Mesothelial cell of epicardium (in vitro differentiated cells): ENCODE results near the gene PTGDR2. TPM values are rescaled to one million over a fixed set of nuclear protein-coding genes. Genes with fewer than 3 reads are reported as not detected.
A peak's percentile ranks its signal among the peaks of the same experiment; 100 is the strongest.
"Not testable (repeated sequence)": the region's sequence is repeated elsewhere in the genome, so short reads cannot be mapped to it uniquely, and the experiment has no call there.

ENCODE experiments used
- DNase-seq, 2 experiments: peaks; one replicate each; pipeline ENCODE4 v3.0.0; 2021; ENCODE audit warnings: low spot score in 2 of 2; ENCODE audit not compliant: unreplicated experiment in 2 of 2
- H3K27ac Mint-ChIP-seq: 2 replicates; pipeline ENCODE4 v1.8.0; 2021; ENCODE audit warnings: mixed read lengths
- H3K27me3 Mint-ChIP-seq: 2 replicates; pipeline ENCODE4 v1.8.0; 2021; ENCODE audit warnings: low read depth, mixed read lengths
- H3K36me3 Mint-ChIP-seq: 2 replicates; pipeline ENCODE4 v1.8.0; 2021; ENCODE audit warnings: mixed read lengths
- H3K4me1 Mint-ChIP-seq: 2 replicates; pipeline ENCODE4 v1.8.0; 2021; ENCODE audit warnings: mixed read lengths
- H3K4me3 Mint-ChIP-seq: 2 replicates; pipeline ENCODE4 v1.8.0; 2021; ENCODE audit warnings: mild to moderate bottlenecking, moderate library complexity, mixed read lengths
- H3K9me3 Mint-ChIP-seq: 2 replicates; pipeline ENCODE4 v1.8.0; 2021; ENCODE audit warnings: mixed read lengths
- CTCF ChIP-seq: fragments of 200-600 bp; sonication (generic); IDR thresholded peaks from one replicate; pipeline ENCODE4 v1.5.0; 2021; ENCODE audit warnings: antibody characterized with exemption; ENCODE audit not compliant: unreplicated experiment
- total RNA-seq: library from RNA; stranded (reverse); gene quantifications from 3 replicates; pipeline ENCODE4 v1.2.1, GENCODE V29; 2021

PTGDR2 gene
- total RNA-seq, 1 donor from 2014 or later, result 0.60 TPM

GRCh38 chr11:60831143-60831500 is 24.6 kb downstream of the PTGDR2 start:
- Mint-ChIP-seq H3K4me1 (peaks cover 9% of the 10 kb centered on the region), H3K4me3 (peak overlapping the region; percentile 53), H3K9me3 (no peaks in the 10 kb centered on the region), H3K27me3 (peaks cover 38% of the 10 kb centered on the region), H3K36me3 (no peaks in the 10 kb centered on the region), H3K27ac (no peak overlapping the region)
- DNase-seq, result peak; percentile 58 to 85
- TF ChIP-seq CTCF, result peak; percentile 93

- no peak for DNase-seq
- Mint-ChIP-seq H3K36me3 (no peaks in the 10 kb centered on the region), H3K4me1 (peaks cover 9% of the 10 kb centered on the region), H3K27me3 (peaks cover 33% of the 10 kb centered on the region), H3K27ac (no peak overlapping the region), H3K9me3 (no peaks in the 10 kb centered on the region), H3K4me3 (peak overlapping the region; percentile 53)
- TF ChIP-seq CTCF, result no peak
Observed at GRCh38 chr11:60830478-60831142, 25.1 kb downstream of the PTGDR2 start.

GRCh38 chr11:60825790-60826189 is 30.0 kb downstream of the PTGDR2 start:
- Mint-ChIP-seq H3K4me3 (no peak overlapping the region), H3K4me1 (no peaks in the 10 kb centered on the region), H3K9me3 (no peaks in the 10 kb centered on the region), H3K27ac (no peak overlapping the region), H3K27me3 (peaks cover 1% of the 10 kb centered on the region), H3K36me3 (no peaks in the 10 kb centered on the region)
- DNase-seq, result no peak
- no peak for TF ChIP-seq CTCF

- no peaks in the 10 kb centered on the region for H3K9me3 Mint-ChIP-seq
- no peak for DNase-seq
- H3K4me1 Mint-ChIP-seq, result no peaks in the 10 kb centered on the region
- H3K27me3 Mint-ChIP-seq, result peaks cover 1% of the 10 kb centered on the region
- no peak for TF ChIP-seq CTCF
- no peaks in the 10 kb centered on the region for H3K36me3 Mint-ChIP-seq
- no peak overlapping the region for H3K4me3 Mint-ChIP-seq
- H3K27ac Mint-ChIP-seq, result no peak overlapping the region
Observed at GRCh38 chr11:60825118-60825517, 30.6 kb downstream of the PTGDR2 start.

GRCh38 chr11:60823745-60824306 is 31.9 kb downstream of the PTGDR2 start:
- not testable (repeated sequence) for DNase-seq, H3K4me1 Mint-ChIP-seq, H3K4me3 Mint-ChIP-seq, H3K9me3 Mint-ChIP-seq, H3K27me3 Mint-ChIP-seq, H3K27ac Mint-ChIP-seq, H3K36me3 Mint-ChIP-seq

- Mint-ChIP-seq H3K9me3 (peaks cover 2% of the 10 kb centered on the region), H3K4me1 (no peaks in the 10 kb centered on the region), H3K36me3 (no peaks in the 10 kb centered on the region), H3K27me3 (no peaks in the 10 kb centered on the region), H3K4me3 (no peak overlapping the region), H3K27ac (no peak overlapping the region)
- no peak for TF ChIP-seq CTCF
- DNase-seq, result no peak
Observed at GRCh38 chr11:60821827-60822599, 33.7 kb downstream of the PTGDR2 start.
